H1 (cell line): Measurements from ENCODE around the gene TTC27. TPM values are rescaled to one million over a fixed set of nuclear protein-coding genes. Genes with fewer than 3 reads are reported as not detected.

Source experiments
- CBX8 ChIP-seq: fragments of 300-800, 300-1000 bp; sonication (generic); IDR thresholded peaks from 2 replicates; pipeline ENCODE4 v1.7.1; 2016; ENCODE audit warnings: low read depth, low read length, borderline replicate concordance
- JUN ChIP-seq: IDR thresholded peaks from 2 replicates; pipeline ENCODE4 v1.6.1; 2011; ENCODE audit warnings: low read depth, mild to moderate bottlenecking, improper control_type of control experiment, low read length
- NANOG ChIP-seq: IDR thresholded peaks from 2 replicates; pipeline ENCODE4 v1.6.1; 2011; ENCODE audit warnings: low read length, low read depth, mild to moderate bottlenecking, inconsistent platforms; ENCODE audit not compliant: insufficient read depth, poor library complexity, severe bottlenecking
- SP4 ChIP-seq: IDR thresholded peaks from 2 replicates; pipeline ENCODE4 v1.6.1; 2012; ENCODE audit warnings: low read length, inconsistent platforms
- TBP ChIP-seq: IDR thresholded peaks from 2 replicates; pipeline ENCODE4 v1.6.1; 2011; ENCODE audit warnings: low read depth, low read length, improper control_type of control experiment
- YY1 ChIP-seq: IDR thresholded peaks from 2 replicates; pipeline ENCODE4 v1.6.1; 2011; ENCODE audit warnings: low read depth, mild to moderate bottlenecking, low read length
- polyA plus RNA-seq, 7 experiments: library from polyadenylated mRNA; depleted of rRNA in 3 of 7; stranded (reverse) in 5 of 7; unstranded in 2 of 7; fragments of >200 nt in 5 of 7; fragments of 200-250 nt in 2 of 7; gene quantifications; 1 replicate in 5 of 7; 2 replicates in 1 of 7; 4 replicates in 1 of 7; pipeline versions ENCODE4 v1.2.1 to v1.2.3, GENCODE V29; 2011 to 2013; ENCODE audit warnings: missing spikeins in 2 of 7, mixed read lengths in 2 of 7
- total RNA-seq: library from RNA; stranded (reverse); fragmentation: NEBNext Ultra II Directional; extraction: Animal tissue kit (Norgen Biotek cat#: 25700); gene quantifications from 2 replicates; pipeline ENCODE4 v1.2.1, GENCODE V29; 2021
- TF ChIP-seq, protein P1 (sequence below): fragments of 300-600 bp; sonication (generic); IDR thresholded peaks from 2 replicates; pipeline ENCODE4 v1.7.1; 2012; ENCODE audit warnings: low read length, moderate library complexity, mild to moderate bottlenecking, inconsistent platforms; ENCODE audit not compliant: insufficient replicate concordance

Gene TTC27
- total and polyA plus RNA-seq, 2 of the 8 experiments (the other 6 are each of a cell fraction or from before 2014, with no cell fraction given) = 13.8 to 29.1 TPM

- TF ChIP-seq, protein P1, sequence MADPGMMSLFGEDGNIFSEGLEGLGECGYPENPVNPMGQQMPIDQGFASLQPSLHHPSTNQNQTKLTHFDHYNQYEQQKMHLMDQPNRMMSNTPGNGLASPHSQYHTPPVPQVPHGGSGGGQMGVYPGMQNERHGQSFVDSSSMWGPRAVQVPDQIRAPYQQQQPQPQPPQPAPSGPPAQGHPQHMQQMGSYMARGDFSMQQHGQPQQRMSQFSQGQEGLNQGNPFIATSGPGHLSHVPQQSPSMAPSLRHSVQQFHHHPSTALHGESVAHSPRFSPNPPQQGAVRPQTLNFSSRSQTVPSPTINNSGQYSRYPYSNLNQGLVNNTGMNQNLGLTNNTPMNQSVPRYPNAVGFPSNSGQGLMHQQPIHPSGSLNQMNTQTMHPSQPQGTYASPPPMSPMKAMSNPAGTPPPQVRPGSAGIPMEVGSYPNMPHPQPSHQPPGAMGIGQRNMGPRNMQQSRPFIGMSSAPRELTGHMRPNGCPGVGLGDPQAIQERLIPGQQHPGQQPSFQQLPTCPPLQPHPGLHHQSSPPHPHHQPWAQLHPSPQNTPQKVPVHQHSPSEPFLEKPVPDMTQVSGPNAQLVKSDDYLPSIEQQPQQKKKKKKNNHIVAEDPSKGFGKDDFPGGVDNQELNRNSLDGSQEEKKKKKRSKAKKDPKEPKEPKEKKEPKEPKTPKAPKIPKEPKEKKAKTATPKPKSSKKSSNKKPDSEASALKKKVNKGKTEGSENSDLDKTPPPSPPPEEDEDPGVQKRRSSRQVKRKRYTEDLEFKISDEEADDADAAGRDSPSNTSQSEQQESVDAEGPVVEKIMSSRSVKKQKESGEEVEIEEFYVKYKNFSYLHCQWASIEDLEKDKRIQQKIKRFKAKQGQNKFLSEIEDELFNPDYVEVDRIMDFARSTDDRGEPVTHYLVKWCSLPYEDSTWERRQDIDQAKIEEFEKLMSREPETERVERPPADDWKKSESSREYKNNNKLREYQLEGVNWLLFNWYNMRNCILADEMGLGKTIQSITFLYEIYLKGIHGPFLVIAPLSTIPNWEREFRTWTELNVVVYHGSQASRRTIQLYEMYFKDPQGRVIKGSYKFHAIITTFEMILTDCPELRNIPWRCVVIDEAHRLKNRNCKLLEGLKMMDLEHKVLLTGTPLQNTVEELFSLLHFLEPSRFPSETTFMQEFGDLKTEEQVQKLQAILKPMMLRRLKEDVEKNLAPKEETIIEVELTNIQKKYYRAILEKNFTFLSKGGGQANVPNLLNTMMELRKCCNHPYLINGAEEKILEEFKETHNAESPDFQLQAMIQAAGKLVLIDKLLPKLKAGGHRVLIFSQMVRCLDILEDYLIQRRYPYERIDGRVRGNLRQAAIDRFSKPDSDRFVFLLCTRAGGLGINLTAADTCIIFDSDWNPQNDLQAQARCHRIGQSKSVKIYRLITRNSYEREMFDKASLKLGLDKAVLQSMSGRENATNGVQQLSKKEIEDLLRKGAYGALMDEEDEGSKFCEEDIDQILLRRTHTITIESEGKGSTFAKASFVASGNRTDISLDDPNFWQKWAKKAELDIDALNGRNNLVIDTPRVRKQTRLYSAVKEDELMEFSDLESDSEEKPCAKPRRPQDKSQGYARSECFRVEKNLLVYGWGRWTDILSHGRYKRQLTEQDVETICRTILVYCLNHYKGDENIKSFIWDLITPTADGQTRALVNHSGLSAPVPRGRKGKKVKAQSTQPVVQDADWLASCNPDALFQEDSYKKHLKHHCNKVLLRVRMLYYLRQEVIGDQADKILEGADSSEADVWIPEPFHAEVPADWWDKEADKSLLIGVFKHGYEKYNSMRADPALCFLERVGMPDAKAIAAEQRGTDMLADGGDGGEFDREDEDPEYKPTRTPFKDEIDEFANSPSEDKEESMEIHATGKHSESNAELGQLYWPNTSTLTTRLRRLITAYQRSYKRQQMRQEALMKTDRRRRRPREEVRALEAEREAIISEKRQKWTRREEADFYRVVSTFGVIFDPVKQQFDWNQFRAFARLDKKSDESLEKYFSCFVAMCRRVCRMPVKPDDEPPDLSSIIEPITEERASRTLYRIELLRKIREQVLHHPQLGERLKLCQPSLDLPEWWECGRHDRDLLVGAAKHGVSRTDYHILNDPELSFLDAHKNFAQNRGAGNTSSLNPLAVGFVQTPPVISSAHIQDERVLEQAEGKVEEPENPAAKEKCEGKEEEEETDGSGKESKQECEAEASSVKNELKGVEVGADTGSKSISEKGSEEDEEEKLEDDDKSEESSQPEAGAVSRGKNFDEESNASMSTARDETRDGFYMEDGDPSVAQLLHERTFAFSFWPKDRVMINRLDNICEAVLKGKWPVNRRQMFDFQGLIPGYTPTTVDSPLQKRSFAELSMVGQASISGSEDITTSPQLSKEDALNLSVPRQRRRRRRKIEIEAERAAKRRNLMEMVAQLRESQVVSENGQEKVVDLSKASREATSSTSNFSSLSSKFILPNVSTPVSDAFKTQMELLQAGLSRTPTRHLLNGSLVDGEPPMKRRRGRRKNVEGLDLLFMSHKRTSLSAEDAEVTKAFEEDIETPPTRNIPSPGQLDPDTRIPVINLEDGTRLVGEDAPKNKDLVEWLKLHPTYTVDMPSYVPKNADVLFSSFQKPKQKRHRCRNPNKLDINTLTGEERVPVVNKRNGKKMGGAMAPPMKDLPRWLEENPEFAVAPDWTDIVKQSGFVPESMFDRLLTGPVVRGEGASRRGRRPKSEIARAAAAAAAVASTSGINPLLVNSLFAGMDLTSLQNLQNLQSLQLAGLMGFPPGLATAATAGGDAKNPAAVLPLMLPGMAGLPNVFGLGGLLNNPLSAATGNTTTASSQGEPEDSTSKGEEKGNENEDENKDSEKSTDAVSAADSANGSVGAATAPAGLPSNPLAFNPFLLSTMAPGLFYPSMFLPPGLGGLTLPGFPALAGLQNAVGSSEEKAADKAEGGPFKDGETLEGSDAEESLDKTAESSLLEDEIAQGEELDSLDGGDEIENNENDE = no peak
- TF ChIP-seq JUN (no peak), SP4 (no peak), TBP (no peak), CBX8 (no peak), NANOG (no peak), YY1 (no peak)
Observed at GRCh38 chr2:32864334-32865111, 236.7 kb downstream of the TTC27 start (continued).
